Epidermal melanocyte (primary cell): Measurements from ENCODE around the gene RPUSD1.
"Not testable (repeated sequence)": the region's sequence is repeated elsewhere in the genome, so short reads cannot be mapped to it uniquely, and the experiment has no call there.

ENCODE experiments used
- DNase-seq: peaks from one replicate; pipeline ENCODE4 v3.0.0; 2011; ENCODE audit warnings: low spot score; ENCODE audit not compliant: insufficient read length

RPUSD1 gene

DNA sequence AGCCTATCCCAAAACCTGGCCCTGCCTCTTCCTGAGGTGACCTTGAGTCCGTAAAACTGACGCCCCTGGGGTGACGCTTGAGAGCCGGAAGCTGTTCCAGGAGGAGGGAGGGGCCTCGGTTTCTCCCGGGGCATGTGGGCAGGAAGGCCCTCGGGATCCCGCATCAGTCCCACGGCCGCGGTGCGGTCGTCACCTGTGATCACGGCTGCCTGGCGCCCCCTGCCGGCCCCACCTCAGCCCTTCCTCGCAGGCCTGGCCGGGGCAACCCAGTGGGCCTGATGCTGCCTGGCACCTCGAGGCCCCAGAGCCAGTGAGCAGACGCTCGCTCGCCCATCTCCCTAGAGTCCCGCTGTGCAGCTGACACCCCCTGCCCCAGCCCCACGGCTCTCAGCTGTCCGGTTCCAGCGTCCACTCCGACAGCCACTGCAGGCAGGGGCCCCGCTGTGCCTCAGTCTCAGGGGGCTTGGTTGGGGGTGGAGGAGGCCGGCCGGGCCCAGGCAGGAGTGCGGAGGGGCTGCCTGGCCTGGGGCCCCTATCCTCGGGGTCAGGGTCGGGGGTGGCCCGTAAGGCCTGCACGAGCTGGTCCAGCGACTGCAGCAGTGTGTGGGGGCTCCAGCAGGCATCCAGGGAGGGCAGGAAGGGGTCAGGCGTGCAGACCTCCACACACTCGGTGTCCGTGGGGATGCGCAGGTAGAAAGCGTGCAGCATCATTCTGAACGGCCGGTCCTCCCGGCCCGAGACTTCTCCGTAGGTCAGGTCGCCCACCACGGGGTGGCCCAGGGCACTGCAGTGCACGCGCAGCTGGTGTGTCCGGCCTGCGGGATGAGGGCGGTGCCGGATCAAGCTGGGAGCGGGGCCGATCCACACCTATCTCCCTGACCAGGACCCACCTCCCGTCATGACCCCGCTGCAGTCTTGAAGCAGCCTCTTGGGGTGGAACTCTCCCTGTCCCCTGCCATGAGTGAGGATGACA, 2.3 kb downstream of the RPUSD1 start:
- no peak for DNase-seq

DNA sequence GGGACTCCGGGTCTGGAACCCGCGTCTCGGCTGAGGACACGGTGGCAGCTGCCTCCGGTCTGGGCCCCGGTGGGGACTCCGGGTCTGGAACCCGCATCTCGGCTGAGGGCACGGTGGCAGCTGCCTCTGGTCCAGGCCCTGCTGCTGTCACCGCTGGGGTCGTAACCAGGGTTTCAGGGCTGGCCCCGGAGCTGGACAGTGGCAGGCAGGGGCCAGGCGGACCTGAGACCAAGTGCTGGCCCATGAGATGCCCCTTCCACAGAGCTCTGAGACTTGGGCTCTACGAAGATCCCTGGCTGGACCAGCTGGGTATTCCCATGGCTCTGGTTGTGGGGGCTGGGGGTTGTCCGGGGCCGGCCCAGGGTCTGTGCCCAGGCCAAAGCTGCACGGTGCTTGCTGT, 3.8 kb downstream of the RPUSD1 start:
- no peak for DNase-seq

DNA sequence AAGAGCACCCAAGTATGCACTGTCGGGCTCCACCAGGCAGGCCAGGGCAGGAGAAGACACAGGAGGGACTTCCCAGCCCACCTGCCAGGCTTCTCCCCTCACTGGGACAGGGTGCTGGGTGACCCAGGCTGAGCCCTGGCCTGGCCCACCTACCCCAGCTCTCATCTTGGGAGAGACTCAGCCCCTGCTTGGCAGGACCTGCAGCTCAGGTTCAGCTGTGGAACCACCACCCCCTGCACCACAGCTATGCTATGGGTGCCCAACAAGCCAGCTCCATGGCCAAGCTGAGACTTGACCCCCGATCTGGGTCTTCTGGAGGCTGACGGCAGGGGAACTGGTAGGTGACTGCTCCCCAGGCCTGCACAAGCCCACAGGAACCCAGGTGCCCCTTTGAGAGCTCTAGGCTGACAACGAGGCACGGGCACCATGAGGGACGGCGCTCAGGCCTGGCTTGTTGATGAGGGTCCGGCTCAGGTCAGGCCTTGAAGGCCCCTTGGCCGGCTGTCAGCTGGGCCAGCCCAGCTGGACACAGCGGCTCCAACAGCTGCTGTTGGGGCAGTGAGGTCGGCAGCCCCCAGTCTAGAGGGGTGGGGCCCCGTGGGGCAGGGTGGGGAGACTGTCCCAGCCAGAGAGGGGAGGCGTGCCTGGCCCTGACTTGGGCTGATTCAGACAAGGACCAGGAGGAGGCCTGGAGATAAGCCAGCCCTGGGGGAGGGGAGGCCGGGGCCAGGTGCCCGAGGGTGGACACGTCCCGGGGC, 4.6 kb downstream of the RPUSD1 start:
- DNase-seq = no peak

- no peak for DNase-seq
Measured at GRCh38 chr16:782766-783403, 5.3 kb downstream of the RPUSD1 start.

GRCh38 chr16:782258-782657, 5.9 kb downstream of the RPUSD1 start:
- DNase-seq = no peak

- DNase-seq = no peak
Measured at GRCh38 chr16:781346-782010, 6.7 kb downstream of the RPUSD1 start.

DNA sequence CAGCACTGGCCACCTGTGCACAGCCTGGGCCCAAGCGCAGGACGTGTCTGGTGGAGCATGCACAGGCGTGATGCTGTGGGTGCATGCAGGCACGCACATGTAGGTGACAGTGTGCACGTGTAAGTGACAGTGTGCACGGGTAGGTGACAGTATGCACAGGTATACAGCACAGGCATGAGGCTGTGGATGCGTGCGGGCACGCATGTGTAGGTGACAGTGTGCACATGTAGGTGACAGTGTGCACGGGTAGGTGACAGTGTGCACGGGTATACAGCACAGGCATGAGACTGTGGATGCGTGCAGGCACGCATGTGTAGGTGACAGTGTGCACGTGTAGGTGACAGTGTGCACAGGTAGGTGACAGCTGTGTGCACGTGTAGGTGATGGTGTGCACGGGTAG, 7.9 kb downstream of the RPUSD1 start:
- no peak for DNase-seq

GRCh38 chr16:779561-779960, 8.6 kb downstream of the RPUSD1 start:
- no peak for DNase-seq

- DNase-seq = no peak
Measured at GRCh38 chr16:778909-779527, 9.2 kb downstream of the RPUSD1 start.

GRCh38 chr16:778447-778846, 9.7 kb downstream of the RPUSD1 start:
- no peak for DNase-seq

DNA sequence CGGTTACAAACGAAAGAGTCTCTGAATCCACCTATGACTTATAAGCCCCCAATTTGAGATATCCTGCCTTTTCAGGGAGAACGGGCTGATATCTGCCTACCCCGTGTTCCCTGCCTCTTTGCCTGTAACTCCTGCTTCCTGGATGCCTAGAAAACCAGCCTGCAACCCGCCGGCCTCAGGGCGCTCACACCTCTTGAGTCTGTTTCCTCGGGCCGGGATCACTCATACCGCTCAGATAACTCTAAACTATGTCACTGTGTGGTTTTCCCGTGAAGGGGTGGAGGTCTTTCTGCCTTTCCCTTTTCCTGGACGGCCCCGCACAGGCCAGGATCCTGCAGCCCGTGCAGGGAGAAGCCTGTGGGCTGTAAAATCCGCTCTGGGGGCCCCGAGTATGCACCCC, 10.4 kb downstream of the RPUSD1 start:
- no peak for DNase-seq

DNA sequence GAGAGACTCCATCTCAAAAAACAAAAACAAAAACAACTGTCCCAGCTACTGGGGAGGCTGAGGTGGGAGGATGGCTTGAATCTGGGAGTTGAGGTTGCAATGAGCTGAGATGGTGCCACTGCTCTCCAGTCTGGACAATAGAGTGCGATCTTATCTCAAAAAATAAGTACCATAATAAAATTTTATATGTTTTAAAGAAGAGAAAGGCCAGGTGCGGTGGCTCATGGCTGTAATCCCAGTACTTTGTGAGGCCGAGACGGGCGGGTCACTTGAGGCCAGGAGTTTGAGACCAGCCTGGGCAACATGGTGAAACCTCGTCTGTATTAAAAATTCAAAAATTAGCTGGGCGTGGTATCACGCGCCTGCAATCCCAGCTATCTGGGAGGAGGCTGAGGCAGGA, 11.4 kb downstream of the RPUSD1 start:
- no peak for DNase-seq

GRCh38 chr16:776298-776697, 11.9 kb downstream of the RPUSD1 start:
- not testable (repeated sequence) for DNase-seq

GRCh38 chr16:775236-775796, 12.9 kb downstream of the RPUSD1 start:
- DNase-seq = no peak

GRCh38 chr16:774086-775001, 13.8 kb downstream of the RPUSD1 start:
- DNase-seq = no peak

- DNase-seq = no peak
Measured at GRCh38 chr16:772959-773358, 15.2 kb downstream of the RPUSD1 start.

DNA sequence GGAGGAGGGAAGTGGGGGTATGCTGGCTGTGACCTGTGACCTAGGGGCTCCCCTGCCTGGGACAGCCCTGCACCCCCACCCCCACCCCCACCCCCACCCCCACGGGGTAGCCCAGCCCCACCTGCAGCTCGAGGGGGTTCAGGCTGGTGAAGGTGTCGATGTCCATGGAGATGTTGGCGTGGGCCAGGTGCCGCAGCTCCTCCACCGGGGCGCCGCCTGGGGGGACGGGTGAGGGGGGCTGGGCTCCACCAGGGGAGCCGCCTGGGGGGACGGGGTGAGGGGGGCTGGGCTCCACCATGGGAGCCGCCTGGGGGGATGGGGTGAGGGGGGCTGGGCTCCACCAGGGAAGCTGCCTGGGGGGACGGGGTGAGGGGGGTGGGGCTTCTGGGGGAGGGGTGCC, 17.8 kb downstream of the RPUSD1 start:
- DNase-seq = no peak

DNA sequence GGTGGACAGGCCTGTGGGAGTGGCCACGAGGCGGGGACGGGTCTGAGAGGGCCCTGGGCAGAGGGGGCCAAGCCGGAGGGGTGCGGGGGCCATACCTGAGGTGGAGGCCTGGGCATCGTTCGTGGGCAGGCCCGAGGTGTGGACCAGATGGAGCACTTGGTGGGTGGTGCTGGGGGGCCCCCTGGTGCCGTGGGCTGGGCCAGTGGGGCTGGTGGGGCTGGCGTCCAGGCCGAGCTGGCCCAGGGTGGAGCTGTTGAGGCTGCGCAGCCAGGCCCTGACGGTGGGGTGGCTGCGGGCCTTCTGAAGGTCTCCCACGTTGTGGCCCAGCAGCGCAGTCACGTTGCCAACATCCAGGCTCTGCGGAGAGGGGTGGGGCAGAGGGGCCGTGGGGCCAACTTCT, 18.2 kb downstream of the RPUSD1 start:
- no peak for DNase-seq

DNA sequence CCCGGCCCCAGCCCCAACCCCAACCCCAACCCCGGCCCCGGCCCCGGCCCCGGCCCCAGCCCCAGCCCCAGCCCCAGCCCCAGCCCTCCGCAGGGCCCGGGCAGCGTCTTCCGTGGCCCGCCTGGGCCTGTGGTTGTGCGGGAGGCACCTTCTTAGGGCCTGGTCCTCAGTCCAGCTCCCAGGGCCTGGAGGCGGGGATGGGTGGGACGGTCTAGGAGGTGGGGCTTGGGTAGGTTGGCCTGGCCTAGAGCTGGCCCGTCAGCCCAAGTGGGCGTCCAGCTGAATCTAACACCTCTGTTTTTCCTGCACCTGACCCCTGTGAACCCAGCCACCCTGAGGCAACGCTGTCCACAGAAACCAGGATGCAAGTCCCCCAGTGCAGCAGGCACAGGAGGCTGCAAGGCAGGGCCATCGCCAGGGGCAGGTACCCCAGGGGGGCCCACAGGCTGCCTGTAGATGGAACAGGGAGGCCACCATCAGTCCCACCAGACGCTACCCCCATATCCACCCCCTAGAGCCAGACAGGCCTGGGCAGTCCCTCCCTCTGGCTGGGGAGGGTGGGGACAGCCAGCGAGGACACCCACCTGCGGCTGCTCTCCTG, 18.9 kb downstream of the RPUSD1 start:
- DNase-seq = no peak
